ENCODE measurements around the gene ARHGAP42. TPM values are rescaled to one million over a fixed set of nuclear protein-coding genes. Genes with fewer than 3 reads are reported as not detected.

ARHGAP42 gene
- total RNA-seq, 1 experiment from 2014 or later: not detected

- H3K36me3 ChIP-seq (ENCODE audit: insufficient read depth, low read length): no peaks in the 10 kb centered on the region
- no peak overlapping the region for H3K4me3 ChIP-seq (ENCODE audit: low read length)
- no peak for DNase-seq
- no peak overlapping the region for H3K27ac ChIP-seq (ENCODE audit: low read length)
- no peak overlapping the region for H2AFZ ChIP-seq (ENCODE audit: low read length)
- no peaks in the 10 kb centered on the region for H3K27me3 ChIP-seq (ENCODE audit: low read length)
- H3K4me2 ChIP-seq (ENCODE audit: low read depth, low read length, poor library complexity, severe bottlenecking): no peak overlapping the region
- H3K9me3 ChIP-seq (ENCODE audit: low read length): peaks cover 63% of the 10 kb centered on the region
- H3K9ac ChIP-seq (ENCODE audit: low read length): no peak overlapping the region
- no peaks in the 10 kb centered on the region for H3K79me2 ChIP-seq (ENCODE audit: low read length)
- H3K4me1 ChIP-seq (ENCODE audit: low read length): no peaks in the 10 kb centered on the region
- H4K20me1 ChIP-seq (ENCODE audit: insufficient read depth, low read depth, low read length): no peaks in the 10 kb centered on the region
- no peaks in the 10 kb centered on the region for H3K9me2 ChIP-seq (replicated peaks; ENCODE audit: insufficient read depth, low read length)
Measured at GRCh38 chr11:100805506-100806199, 118.6 kb downstream of the ARHGAP42 start.

- no peak for DNase-seq
- H3K79me2 ChIP-seq (ENCODE audit: low read length): no peaks in the 10 kb centered on the region
- H4K20me1 ChIP-seq (ENCODE audit: insufficient read depth, low read depth, low read length): no peaks in the 10 kb centered on the region
- H3K9me2 ChIP-seq (replicated peaks; ENCODE audit: insufficient read depth, low read length): no peaks in the 10 kb centered on the region
- H3K9ac ChIP-seq (ENCODE audit: low read length): no peak overlapping the region
- peaks cover 62% of the 10 kb centered on the region for H3K9me3 ChIP-seq (ENCODE audit: low read length)
- no peaks in the 10 kb centered on the region for H3K4me1 ChIP-seq (ENCODE audit: low read length)
- H3K27me3 ChIP-seq (ENCODE audit: low read length): no peaks in the 10 kb centered on the region
- no peaks in the 10 kb centered on the region for H3K36me3 ChIP-seq (ENCODE audit: insufficient read depth, low read length)
- H2AFZ ChIP-seq (ENCODE audit: low read length): no peak overlapping the region
- no peak overlapping the region for H3K4me2 ChIP-seq (ENCODE audit: low read depth, low read length, poor library complexity, severe bottlenecking)
- H3K4me3 ChIP-seq (ENCODE audit: low read length): no peak overlapping the region
- H3K27ac ChIP-seq (ENCODE audit: low read length): no peak overlapping the region
Measured at GRCh38 chr11:100806296-100806695, 119.2 kb downstream of the ARHGAP42 start.

- Histone ChIP-seq H3K79me2 (ENCODE audit: low read length) (no peaks in the 10 kb centered on the region), H3K27ac (ENCODE audit: low read length) (no peak overlapping the region), H3K4me2 (ENCODE audit: low read depth, low read length, poor library complexity, severe bottlenecking) (no peak overlapping the region)
Measured at GRCh38 chr11:100808904-100809491, 121.9 kb downstream of the ARHGAP42 start.

GRCh38 chr11:100810146-100810545 lies 123.1 kb downstream of the ARHGAP42 start:
- no peak overlapping the region for H3K9ac ChIP-seq (ENCODE audit: low read length)
- peaks cover 62% of the 10 kb centered on the region for H3K9me3 ChIP-seq (ENCODE audit: low read length)
- no peaks in the 10 kb centered on the region for H3K36me3 ChIP-seq (ENCODE audit: insufficient read depth, low read length)
- no peaks in the 10 kb centered on the region for H3K9me2 ChIP-seq (replicated peaks; ENCODE audit: insufficient read depth, low read length)
- no peaks in the 10 kb centered on the region for H4K20me1 ChIP-seq (ENCODE audit: insufficient read depth, low read depth, low read length)
- no peak overlapping the region for H3K4me2 ChIP-seq (ENCODE audit: low read depth, low read length, poor library complexity, severe bottlenecking)
- H3K79me2 ChIP-seq (ENCODE audit: low read length): no peaks in the 10 kb centered on the region
- no peak overlapping the region for H3K27ac ChIP-seq (ENCODE audit: low read length)
- H3K27me3 ChIP-seq (ENCODE audit: low read length): no peaks in the 10 kb centered on the region
- no peaks in the 10 kb centered on the region for H3K4me1 ChIP-seq (ENCODE audit: low read length)
- no peak for DNase-seq
- H3K4me3 ChIP-seq (ENCODE audit: low read length): no peak overlapping the region
- no peak overlapping the region for H2AFZ ChIP-seq (ENCODE audit: low read length)

More at GRCh38 chr11:100808904-100809491, 121.9 kb downstream of the ARHGAP42 start:
- peaks cover 58% of the 10 kb centered on the region for H3K9me3 ChIP-seq (ENCODE audit: low read length)
- no peak overlapping the region for H2AFZ ChIP-seq (ENCODE audit: low read length)
- no peak overlapping the region for H3K4me3 ChIP-seq (ENCODE audit: low read length)
- no peak overlapping the region for H3K9ac ChIP-seq (ENCODE audit: low read length)
- no peaks in the 10 kb centered on the region for H3K36me3 ChIP-seq (ENCODE audit: insufficient read depth, low read length)
- no peaks in the 10 kb centered on the region for H4K20me1 ChIP-seq (ENCODE audit: insufficient read depth, low read depth, low read length)
- no peaks in the 10 kb centered on the region for H3K27me3 ChIP-seq (ENCODE audit: low read length)
- no peak for DNase-seq
- no peaks in the 10 kb centered on the region for H3K9me2 ChIP-seq (replicated peaks; ENCODE audit: insufficient read depth, low read length)
- H3K4me1 ChIP-seq (ENCODE audit: low read length): no peaks in the 10 kb centered on the region

- no peak overlapping the region for H3K4me3 ChIP-seq (ENCODE audit: low read length)
- no peaks in the 10 kb centered on the region for H4K20me1 ChIP-seq (ENCODE audit: insufficient read depth, low read depth, low read length)
- H2AFZ ChIP-seq (ENCODE audit: low read length): no peak overlapping the region
- no peak overlapping the region for H3K4me2 ChIP-seq (ENCODE audit: low read depth, low read length, poor library complexity, severe bottlenecking)
- H3K9me3 ChIP-seq (ENCODE audit: low read length): peaks cover 60% of the 10 kb centered on the region
- H3K36me3 ChIP-seq (ENCODE audit: insufficient read depth, low read length): no peaks in the 10 kb centered on the region
- no peaks in the 10 kb centered on the region for H3K27me3 ChIP-seq (ENCODE audit: low read length)
- H3K79me2 ChIP-seq (ENCODE audit: low read length): no peaks in the 10 kb centered on the region
- H3K9me2 ChIP-seq (replicated peaks; ENCODE audit: insufficient read depth, low read length): no peaks in the 10 kb centered on the region
- no peaks in the 10 kb centered on the region for H3K4me1 ChIP-seq (ENCODE audit: low read length)
- H3K27ac ChIP-seq (ENCODE audit: low read length): no peak overlapping the region
- no peak for DNase-seq
- no peak overlapping the region for H3K9ac ChIP-seq (ENCODE audit: low read length)
Measured at GRCh38 chr11:100810666-100811065, 123.6 kb downstream of the ARHGAP42 start.

- Histone ChIP-seq H4K20me1 (ENCODE audit: insufficient read depth, low read depth, low read length) (no peaks in the 10 kb centered on the region), H3K27ac (ENCODE audit: low read length) (no peak overlapping the region), H3K27me3 (ENCODE audit: low read length) (no peaks in the 10 kb centered on the region), H3K4me1 (ENCODE audit: low read length) (no peaks in the 10 kb centered on the region), H3K9me2 (replicated peaks; ENCODE audit: insufficient read depth, low read length) (no peaks in the 10 kb centered on the region), H3K9me3 (ENCODE audit: low read length) (peaks cover 70% of the 10 kb centered on the region), H3K79me2 (ENCODE audit: low read length) (no peaks in the 10 kb centered on the region), H2AFZ (ENCODE audit: low read length) (no peak overlapping the region), H3K4me3 (ENCODE audit: low read length) (no peak overlapping the region; the same call in 1 of the 2 replicates), H3K9ac (ENCODE audit: low read length) (no peak overlapping the region), H3K36me3 (ENCODE audit: insufficient read depth, low read length) (no peaks in the 10 kb centered on the region), H3K4me2 (ENCODE audit: low read depth, low read length, poor library complexity, severe bottlenecking) (no peak overlapping the region)
- DNase-seq: no peak
Measured at GRCh38 chr11:100812517-100812916, 125.4 kb downstream of the ARHGAP42 start.

GRCh38 chr11:100815787-100816330 lies 128.8 kb downstream of the ARHGAP42 start:
- Histone ChIP-seq H4K20me1 (ENCODE audit: insufficient read depth, low read depth, low read length) (no peaks in the 10 kb centered on the region), H3K4me1 (ENCODE audit: low read length) (no peaks in the 10 kb centered on the region), H3K79me2 (ENCODE audit: low read length) (no peaks in the 10 kb centered on the region), H3K9ac (ENCODE audit: low read length) (no peak overlapping the region), H3K9me2 (replicated peaks; ENCODE audit: insufficient read depth, low read length) (no peaks in the 10 kb centered on the region), H3K27ac (ENCODE audit: low read length) (no peak overlapping the region), H3K27me3 (ENCODE audit: low read length) (no peaks in the 10 kb centered on the region), H2AFZ (ENCODE audit: low read length) (no peak overlapping the region), H3K36me3 (ENCODE audit: insufficient read depth, low read length) (no peaks in the 10 kb centered on the region), H3K4me2 (ENCODE audit: low read depth, low read length, poor library complexity, severe bottlenecking) (no peak overlapping the region), H3K4me3 (ENCODE audit: low read length) (no peak overlapping the region), H3K9me3 (ENCODE audit: low read length) (peaks cover 84% of the 10 kb centered on the region)
- no peak for DNase-seq

- Histone ChIP-seq H3K9me3 (ENCODE audit: low read length) (peaks cover 89% of the 10 kb centered on the region), H3K27ac (ENCODE audit: low read length) (no peak overlapping the region), H3K9me2 (replicated peaks; ENCODE audit: insufficient read depth, low read length) (no peaks in the 10 kb centered on the region), H4K20me1 (ENCODE audit: insufficient read depth, low read depth, low read length) (no peaks in the 10 kb centered on the region), H3K4me2 (ENCODE audit: low read depth, low read length, poor library complexity, severe bottlenecking) (no peak overlapping the region), H3K79me2 (ENCODE audit: low read length) (no peaks in the 10 kb centered on the region), H3K4me3 (ENCODE audit: low read length) (no peak overlapping the region), H2AFZ (ENCODE audit: low read length) (no peak overlapping the region), H3K9ac (ENCODE audit: low read length) (no peak overlapping the region), H3K27me3 (ENCODE audit: low read length) (no peaks in the 10 kb centered on the region), H3K36me3 (ENCODE audit: insufficient read depth, low read length) (no peaks in the 10 kb centered on the region), H3K4me1 (ENCODE audit: low read length) (no peaks in the 10 kb centered on the region)
- DNase-seq: no peak
Measured at GRCh38 chr11:100816823-100817222, 129.7 kb downstream of the ARHGAP42 start.
